ENCODE data around the gene TRIM32. TPM values are rescaled to one million over a fixed set of nuclear protein-coding genes. Genes with fewer than 3 reads are reported as not detected.

Gene TRIM32
- total RNA-seq, 1 donor from 2014 or later, result 21.2 TPM

DNA sequence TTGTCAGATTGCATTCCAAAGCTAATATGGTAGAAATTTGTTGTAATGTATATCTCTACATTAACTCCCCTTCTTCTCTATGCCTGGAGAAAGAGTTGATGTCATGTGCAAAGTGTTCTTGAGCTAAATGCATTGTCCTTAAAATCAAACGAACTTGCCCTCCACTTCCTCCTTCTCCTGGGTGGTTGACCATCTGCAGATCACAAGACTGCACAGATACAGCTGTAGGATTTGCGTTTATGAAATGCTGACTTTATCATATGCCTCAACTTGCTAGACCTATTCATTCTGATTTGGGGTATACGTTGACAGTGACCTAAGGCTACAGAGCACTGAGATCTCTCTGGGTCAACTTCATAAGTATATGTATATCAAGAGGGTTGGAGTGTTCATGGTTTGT lies 8.3 kb downstream of the TRIM32 start:
- Histone ChIP-seq H3K4me1 (peaks cover 18% of the 10 kb centered on the region), H3K27me3 (no peaks in the 10 kb centered on the region), H3K27ac (no peak overlapping the region), H3K4me3 (no peak overlapping the region), H3K36me3 (peaks cover 30% of the 10 kb centered on the region), H3K9me3 (no peaks in the 10 kb centered on the region)
- ATAC-seq, result peak; percentile 45
- intact Hi-C loops (cut with DNase I), result no loop called here
- no peak for DNase-seq
- TF ChIP-seq, protein P1, sequence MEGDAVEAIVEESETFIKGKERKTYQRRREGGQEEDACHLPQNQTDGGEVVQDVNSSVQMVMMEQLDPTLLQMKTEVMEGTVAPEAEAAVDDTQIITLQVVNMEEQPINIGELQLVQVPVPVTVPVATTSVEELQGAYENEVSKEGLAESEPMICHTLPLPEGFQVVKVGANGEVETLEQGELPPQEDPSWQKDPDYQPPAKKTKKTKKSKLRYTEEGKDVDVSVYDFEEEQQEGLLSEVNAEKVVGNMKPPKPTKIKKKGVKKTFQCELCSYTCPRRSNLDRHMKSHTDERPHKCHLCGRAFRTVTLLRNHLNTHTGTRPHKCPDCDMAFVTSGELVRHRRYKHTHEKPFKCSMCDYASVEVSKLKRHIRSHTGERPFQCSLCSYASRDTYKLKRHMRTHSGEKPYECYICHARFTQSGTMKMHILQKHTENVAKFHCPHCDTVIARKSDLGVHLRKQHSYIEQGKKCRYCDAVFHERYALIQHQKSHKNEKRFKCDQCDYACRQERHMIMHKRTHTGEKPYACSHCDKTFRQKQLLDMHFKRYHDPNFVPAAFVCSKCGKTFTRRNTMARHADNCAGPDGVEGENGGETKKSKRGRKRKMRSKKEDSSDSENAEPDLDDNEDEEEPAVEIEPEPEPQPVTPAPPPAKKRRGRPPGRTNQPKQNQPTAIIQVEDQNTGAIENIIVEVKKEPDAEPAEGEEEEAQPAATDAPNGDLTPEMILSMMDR (IDR thresholded peaks at IDR 0.05), result no peak

DNA sequence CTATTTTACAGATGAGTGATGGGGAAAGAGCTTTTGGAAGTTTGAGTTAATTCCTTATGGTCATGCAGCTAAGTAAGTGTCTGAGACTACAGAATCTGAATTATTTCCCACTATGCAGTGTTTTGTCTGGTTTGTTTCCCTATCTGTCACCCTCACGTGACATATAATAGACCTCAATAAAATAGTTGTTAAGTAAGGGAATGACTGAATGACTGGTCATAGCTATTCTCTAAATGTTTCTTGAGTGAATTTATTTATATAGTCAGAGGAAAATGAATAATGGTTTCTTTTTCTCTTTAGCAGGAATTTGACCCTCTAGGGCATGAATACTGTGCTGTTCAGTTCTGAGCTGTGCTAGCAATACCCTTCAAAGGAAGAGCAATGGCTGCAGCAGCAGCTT lies 10.3 kb downstream of the TRIM32 start:
- intact Hi-C loops (cut with DNase I), result no loop called here
- ATAC-seq, result no peak
- peaks cover 30% of the 10 kb centered on the region for H3K36me3 ChIP-seq
- no peaks in the 10 kb centered on the region for H3K27me3 ChIP-seq
- DNase-seq, result no peak
- H3K4me1 ChIP-seq, result peaks cover 11% of the 10 kb centered on the region
- TF ChIP-seq, protein P1 (IDR thresholded peaks at IDR 0.05), result no peak
- H3K9me3 ChIP-seq, result no peaks in the 10 kb centered on the region
- no peak overlapping the region for H3K27ac ChIP-seq
- no peak overlapping the region for H3K4me3 ChIP-seq

DNA sequence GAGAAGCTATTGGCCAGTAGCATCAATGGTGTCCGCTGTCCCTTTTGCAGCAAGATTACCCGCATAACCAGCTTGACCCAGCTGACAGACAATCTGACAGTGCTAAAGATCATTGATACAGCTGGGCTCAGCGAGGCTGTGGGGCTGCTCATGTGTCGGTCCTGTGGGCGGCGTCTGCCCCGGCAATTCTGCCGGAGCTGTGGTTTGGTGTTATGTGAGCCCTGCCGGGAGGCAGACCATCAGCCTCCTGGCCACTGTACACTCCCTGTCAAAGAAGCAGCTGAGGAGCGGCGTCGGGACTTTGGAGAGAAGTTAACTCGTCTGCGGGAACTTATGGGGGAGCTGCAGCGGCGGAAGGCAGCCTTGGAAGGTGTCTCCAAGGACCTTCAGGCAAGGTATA lies 10.8 kb downstream of the TRIM32 start:
- intact Hi-C loops (cut with DNase I), result no loop called here
- ATAC-seq (no peak), DNase-seq (no peak)
- Histone ChIP-seq H3K9me3 (no peaks in the 10 kb centered on the region), H3K27me3 (no peaks in the 10 kb centered on the region), H3K27ac (no peak overlapping the region), H3K4me1 (peaks cover 11% of the 10 kb centered on the region), H3K36me3 (peaks cover 30% of the 10 kb centered on the region), H3K4me3 (no peak overlapping the region)
- TF ChIP-seq, protein P1 (IDR thresholded peaks at IDR 0.05), result no peak

DNA sequence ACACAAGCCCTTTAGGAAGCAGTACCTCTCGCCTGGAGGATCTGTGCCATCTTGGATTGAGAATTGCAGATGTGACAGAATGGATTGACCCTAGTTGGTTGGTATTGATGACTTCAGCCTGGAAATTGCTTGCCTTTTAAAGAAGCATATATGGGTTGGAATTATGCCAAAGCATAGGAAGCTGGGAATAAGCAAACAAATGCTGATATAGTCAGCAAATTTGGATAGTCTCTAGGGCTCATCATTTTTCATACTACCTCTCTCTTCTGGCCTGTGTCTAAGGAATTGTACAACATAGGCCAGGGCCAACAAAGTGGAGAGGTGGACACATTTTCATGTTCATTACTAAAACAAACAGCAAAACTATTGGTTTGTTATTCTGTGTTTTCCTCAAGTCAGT lies 13.2 kb downstream of the TRIM32 start:
- Histone ChIP-seq H3K9me3 (no peaks in the 10 kb centered on the region), H3K36me3 (peaks cover 30% of the 10 kb centered on the region), H3K27ac (no peak overlapping the region), H3K4me3 (no peak overlapping the region), H3K4me1 (no peaks in the 10 kb centered on the region), H3K27me3 (no peaks in the 10 kb centered on the region)
- TF ChIP-seq, protein P1 (IDR thresholded peaks at IDR 0.05), result no peak
- ATAC-seq (no peak), DNase-seq (no peak)
- intact Hi-C loops (cut with DNase I), result no loop called here

DNA sequence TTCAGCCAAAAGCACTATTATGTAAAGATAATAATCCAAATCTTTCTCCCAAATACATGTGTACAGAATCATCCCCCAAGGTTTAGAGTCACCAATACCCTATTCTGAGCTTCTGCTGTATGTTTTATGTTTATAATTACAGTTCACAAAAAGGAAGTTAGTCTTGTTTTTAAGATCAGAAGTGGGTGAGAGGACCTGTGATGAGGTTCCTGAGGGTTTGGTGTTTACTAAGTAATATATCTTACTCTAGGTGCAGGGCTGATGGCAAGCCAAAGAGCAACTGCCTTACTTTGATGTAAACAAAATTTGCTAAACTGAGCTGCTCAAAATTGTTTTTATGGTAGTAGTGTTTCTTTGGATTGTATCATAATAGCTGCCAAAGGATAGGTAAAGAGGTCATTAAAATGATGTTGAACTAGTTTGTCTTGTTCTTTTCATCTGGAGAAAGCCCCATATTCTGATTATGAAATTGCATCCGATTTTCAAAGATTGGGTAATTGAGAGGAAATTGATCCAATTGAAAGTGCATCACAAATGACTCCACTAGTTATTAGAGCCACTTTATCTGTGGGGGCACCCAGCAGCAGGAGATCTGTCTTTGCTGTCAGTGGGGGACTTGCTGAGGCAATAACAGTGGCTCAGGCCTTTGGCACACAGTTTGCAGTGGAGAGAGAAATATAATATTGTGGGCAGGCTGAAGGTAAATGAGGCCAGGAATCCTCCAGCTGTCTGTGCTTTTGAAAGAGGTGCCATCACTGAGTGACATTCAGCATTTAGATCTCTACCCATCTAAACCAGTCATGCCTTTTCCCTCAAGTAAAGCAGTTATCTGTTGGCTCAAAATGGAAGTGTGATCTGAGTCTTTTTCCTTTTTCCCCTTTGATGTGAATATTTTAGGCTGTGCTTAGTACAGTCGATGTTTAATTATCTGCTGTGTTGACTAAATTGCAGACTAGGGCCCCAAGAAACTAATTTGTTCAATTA lies 14.1 kb downstream of the TRIM32 start:
- H3K27me3 ChIP-seq, result no peaks in the 10 kb centered on the region

More for the DNA sequence above, 14.1 kb downstream of the TRIM32 start:
- DNase-seq (no peak), ATAC-seq (no peak)
- TF ChIP-seq, protein P1 (IDR thresholded peaks at IDR 0.05), result no peak
- Histone ChIP-seq H3K9me3 (no peaks in the 10 kb centered on the region), H3K36me3 (peaks cover 30% of the 10 kb centered on the region), H3K4me1 (no peaks in the 10 kb centered on the region), H3K27ac (no peak overlapping the region), H3K4me3 (no peak overlapping the region)
- intact Hi-C loops (cut with DNase I), result no loop called here

All from upper lobe of right lung (tissue), 1 donor.